ENCODE data around the gene ASH1L. TPM values are rescaled to one million over a fixed set of nuclear protein-coding genes. Genes with fewer than 3 reads are reported as not detected.

The ASH1L gene, protein sequence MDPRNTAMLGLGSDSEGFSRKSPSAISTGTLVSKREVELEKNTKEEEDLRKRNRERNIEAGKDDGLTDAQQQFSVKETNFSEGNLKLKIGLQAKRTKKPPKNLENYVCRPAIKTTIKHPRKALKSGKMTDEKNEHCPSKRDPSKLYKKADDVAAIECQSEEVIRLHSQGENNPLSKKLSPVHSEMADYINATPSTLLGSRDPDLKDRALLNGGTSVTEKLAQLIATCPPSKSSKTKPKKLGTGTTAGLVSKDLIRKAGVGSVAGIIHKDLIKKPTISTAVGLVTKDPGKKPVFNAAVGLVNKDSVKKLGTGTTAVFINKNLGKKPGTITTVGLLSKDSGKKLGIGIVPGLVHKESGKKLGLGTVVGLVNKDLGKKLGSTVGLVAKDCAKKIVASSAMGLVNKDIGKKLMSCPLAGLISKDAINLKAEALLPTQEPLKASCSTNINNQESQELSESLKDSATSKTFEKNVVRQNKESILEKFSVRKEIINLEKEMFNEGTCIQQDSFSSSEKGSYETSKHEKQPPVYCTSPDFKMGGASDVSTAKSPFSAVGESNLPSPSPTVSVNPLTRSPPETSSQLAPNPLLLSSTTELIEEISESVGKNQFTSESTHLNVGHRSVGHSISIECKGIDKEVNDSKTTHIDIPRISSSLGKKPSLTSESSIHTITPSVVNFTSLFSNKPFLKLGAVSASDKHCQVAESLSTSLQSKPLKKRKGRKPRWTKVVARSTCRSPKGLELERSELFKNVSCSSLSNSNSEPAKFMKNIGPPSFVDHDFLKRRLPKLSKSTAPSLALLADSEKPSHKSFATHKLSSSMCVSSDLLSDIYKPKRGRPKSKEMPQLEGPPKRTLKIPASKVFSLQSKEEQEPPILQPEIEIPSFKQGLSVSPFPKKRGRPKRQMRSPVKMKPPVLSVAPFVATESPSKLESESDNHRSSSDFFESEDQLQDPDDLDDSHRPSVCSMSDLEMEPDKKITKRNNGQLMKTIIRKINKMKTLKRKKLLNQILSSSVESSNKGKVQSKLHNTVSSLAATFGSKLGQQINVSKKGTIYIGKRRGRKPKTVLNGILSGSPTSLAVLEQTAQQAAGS (N-terminal part only)
- total RNA-seq (ENCODE audit: low replicate concordance) = 18.9 and 30.5 TPM in 2 replicates

DNA sequence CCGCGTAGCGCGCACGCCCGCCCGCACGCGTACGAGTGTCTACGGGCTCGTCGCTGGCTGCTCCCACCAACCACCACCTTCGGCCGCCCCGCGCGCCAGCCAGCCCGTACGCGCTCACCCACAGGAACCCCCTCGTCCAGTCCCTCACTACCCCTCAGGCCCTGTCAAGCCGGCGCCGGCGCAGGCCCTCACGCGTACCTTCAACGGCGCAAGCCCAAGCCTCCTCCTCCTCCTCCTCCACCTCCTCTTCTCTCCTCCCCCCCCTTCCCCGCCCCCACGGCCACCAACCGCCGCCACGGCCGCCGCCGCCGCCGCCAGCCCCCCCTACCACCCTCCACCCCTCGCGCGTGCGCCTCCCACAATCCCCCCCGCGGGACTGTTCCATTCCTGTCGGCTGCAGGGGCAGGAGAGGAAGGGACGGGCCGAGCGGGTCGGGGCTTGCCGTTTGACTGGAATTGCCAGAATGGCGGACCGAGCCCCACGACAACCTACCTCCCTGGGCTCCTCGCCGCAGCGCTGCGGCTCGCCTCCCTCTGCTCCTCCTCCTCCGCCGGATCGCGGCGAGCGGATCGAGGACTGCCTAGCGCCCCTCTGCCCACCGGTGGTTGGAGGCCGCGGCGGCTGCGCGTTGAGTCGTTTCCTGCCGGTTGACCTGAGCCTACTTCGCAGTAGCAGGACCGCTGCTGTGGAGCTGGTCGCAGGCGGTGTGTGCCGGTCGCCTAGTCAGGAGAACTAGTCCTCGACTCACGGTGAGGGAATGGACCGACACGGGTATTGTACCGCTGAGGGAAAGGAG is at the start of gene ASH1L:
TSS of gene ASH1L (minus strand) at position 223 of the 796 bp plus-strand sequence. CDS start 41,284 bp downstream, outside the sequence.

DNA sequence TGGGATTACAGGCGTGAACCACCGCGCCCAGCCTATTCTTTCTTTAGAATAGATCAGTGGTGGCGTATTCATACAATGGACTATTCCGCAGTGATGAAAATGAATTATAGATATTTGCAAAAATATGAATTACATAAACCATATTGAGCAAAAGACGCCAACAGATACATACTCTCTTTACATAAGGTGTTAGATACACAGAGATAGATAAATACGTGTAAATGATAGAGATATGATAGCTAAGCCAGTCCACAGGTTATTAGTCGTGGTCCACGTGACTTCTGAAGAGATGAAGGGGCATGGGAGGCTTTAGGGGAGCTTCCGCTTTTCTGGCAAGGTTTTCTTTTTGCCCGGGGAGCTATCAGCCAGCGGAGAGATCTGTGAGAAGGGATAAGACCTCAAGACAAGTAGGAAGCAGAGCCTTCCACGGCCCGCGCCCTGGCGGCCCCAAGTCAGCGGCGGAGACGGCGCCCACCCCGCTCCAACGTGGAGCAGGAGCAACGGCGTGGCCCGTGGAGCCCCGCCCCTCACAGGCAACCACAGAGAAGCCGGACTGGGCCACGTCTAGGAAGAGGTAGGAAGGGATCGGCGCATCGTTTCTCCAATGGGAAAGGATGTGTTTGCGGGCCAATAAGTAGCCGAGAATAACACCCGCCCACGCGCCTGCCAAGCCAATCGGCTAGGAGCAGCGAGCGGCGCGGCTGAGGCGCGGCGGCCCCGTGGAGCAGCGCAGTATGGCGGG is 47.1 kb upstream of the ASH1L start, which contains the start of gene MSTO1:
TSS of gene MSTO1 (plus strand) at position 704 of the 742 bp plus-strand sequence. CDS start at position 735, 31 bp downstream.

DNA sequence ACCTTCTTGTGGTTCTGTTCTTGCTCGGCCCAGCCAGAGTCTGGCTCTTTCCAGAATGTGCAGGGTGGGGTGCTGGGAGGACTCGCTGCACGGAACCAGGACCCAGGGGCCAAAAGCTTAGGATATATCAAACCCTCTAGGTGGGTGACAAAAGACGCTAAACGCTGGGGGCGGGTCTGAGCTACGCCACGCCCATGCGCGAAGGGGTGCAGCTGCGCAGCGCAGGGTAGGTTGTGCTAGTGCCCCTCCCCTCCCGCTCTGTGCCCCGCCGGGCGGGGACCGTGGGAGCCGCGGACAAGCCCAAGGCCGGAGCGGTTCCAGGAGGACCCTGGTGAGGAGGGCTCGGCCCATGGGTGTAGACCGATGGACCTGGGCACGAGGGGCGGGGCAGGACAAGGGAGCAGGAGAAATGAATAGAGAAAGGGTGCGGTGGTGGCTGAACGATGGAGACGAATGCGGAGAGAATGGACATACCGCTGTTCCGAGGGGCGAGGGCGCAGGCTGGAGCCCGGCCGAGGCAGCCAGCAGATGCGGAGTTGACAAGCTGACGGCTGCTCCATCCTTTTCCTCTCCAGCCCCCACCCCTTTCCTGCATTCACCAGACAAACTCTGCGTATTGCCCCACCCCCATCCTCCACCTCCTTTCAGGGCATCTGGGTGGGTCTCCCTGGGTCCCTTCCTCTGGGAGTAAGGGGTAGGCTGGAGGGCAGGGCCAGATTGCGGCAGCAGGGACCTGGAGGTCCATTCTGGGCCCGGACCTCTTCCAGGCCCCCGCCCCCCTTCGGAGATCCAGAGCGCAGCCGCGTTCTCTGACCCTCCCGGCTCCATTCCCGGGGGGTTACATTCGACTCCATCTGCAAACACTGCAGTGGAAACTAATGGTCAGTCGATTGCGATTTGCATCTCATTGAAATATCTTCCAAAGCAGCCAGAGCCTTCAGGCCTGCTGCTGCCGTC is 241.7 kb downstream of the ASH1L start, which contains the start of gene RUSC1:
TSS of gene RUSC1 (plus strand) at position 234 of the 957 bp plus-strand sequence. CDS start 880 bp downstream, outside the sequence.

DNA sequence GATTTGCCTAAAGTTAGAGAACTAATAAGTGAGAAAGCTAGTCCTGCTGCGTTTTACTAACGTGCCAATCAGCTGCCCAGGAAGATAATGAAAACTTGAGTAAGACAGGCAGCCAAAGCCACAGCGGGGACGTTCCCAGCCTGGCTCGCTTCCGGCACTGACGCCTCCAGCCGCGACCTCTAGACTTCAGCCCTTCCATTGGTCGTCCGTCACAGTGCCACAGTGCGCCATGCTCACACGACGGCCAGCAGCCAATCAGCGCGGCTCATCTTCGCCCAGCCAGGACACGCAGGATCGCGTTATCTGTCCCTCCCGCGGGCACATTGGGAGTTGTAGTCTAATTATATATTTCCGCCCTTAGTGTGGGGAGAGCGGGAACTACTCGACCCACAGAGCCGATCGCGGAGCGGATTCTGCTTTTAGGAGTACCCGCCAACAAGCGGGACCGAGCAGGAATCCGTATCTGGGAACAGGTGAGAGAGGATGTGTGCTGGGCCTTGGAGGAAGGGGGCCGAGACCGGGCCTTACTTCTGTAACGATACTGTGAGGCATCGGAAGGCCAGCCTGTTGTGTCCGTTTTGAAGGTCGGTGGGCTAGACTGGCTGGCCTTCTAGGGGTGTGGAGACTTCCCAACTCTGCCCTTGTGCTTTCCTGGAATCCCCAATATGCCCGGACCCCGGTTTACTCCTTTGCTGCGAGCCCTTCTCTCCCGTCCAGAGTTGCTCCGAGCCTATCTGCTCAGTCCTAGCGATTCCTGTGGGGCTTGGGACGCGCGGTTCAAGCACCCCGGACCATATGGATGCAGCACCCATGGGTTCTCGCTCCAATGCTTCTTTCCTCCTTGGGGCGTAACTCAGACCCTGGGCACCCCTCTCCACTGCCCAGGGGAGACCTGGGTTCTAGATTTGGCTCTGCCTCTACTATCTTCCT is 253.8 kb downstream of the ASH1L start, which contains the start of gene FDPS:
TSS of gene FDPS (plus strand) at position 374 of the 930 bp plus-strand sequence. CDS start 924 bp downstream, outside the sequence.

DNA sequence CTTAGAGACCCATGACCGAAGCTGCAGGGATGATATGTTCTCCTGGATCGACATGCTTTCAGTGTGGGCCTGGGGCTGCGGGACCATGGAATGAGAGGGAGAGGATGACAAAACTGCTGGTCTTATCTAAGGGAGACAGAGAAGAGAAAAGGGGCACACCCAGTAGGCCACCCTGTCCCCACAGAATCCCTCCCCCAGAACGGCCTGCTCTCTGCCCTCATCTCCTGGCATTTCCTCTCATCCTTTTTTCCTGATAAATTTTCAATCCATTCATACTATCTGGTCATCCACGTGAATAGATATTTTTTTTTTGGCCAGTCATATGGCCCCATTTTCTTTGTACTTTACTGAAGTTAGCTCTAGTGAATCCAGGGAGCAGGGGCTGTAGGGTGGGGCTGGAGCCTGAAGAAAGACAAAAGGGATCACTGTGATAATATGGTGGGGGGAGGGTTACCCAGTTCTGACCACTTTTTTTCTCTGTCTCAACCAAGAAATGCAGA is 261.2 kb downstream of the ASH1L start, which contains the start of gene PKLR:
TSS of gene PKLR (minus strand) at position 97 of the 500 bp plus-strand sequence. CDS start at position 54, 43 bp downstream.

Other genes starting within 250 kb of the ASH1L start
- 6.0 and 8.2 TPM in 2 replicates for gene RUSC1, start 241.9 kb downstream of the ASH1L start, total RNA-seq (ENCODE audit: low replicate concordance)
- gene MSTO1, start 47.4 kb upstream of the ASH1L start, total RNA-seq (ENCODE audit: low replicate concordance) = 32.2 and 41.4 TPM in 2 replicates
- 31.0 and 31.1 TPM in 2 replicates for gene YY1AP1, start 126.0 kb upstream of the ASH1L start, total RNA-seq (ENCODE audit: low replicate concordance)
- 39.9 and 50.7 TPM in 2 replicates for gene DAP3, start 126.3 kb upstream of the ASH1L start, total RNA-seq (ENCODE audit: low replicate concordance)

Measured in smooth muscle cell of the coronary artery (primary cell).